HepG2 (cell line): ENCODE data around the gene FAM89B. TPM values are rescaled to one million over a fixed set of nuclear protein-coding genes. Genes with fewer than 3 reads are reported as not detected.

Source experiments
- ATAC-seq: fragments of 200-7000 bp; cut with Tn5 transposase; 3 replicates; pipeline ENCODE4 v1.9.1; 2020; ENCODE audit warnings: mild to moderate bottlenecking, moderate library complexity
- BruUV-seq: library from RNA; stranded (reverse); fragments of 400-500 nt; replicated peaks from 2 replicates; lab custom pipeline; 2021; lab: Mats Ljungman, UMichigan
- CTCF ChIA-PET: fragments of 300-600 bp; formaldehyde crosslinking; extraction: SDS; loops from one replicate; lab custom pipeline; 2021; ENCODE audit warnings: low total read pairs, inconsistent platforms, low intra/inter-chr PET ratio; lab: Yijun Ruan, JAX
- POLR2A ChIA-PET: fragments of 350-600 bp; sonication (Branson Sonifier 250); formaldehyde crosslinking; loops from one replicate; lab custom pipeline; 2020; ENCODE audit warnings: antibody characterized with exemption, inconsistent platforms; lab: Yijun Ruan, JAX
- DNase-seq: peaks from one replicate; pipeline ENCODE4 v3.0.0-alpha.2; 2015; ENCODE audit warnings: low spot score
- FAIRE-seq: peaks from 3 replicates; lab custom pipeline; 2011; peaks lifted over from hg19 to GRCh38; lab: Jason Lieb, UNC
- H2AFZ ChIP-seq: one replicate; pipeline ENCODE4 v1.6.1; 2011; ENCODE audit warnings: low read length, inconsistent platforms
- H3K27ac ChIP-seq: fragments of 300-600 bp; 3 replicates; pipeline ENCODE4 v1.8.0; 2011; ENCODE audit warnings: mixed run types, mild to moderate bottlenecking, mixed read lengths, low read length, inconsistent platforms; ENCODE audit not compliant: insufficient read depth; ENCODE audit errors: extremely low read length
- H3K27me3 ChIP-seq, 2 experiments: fragments of 200-600 bp in 1 of 2; 2 replicates in 1 of 2; 3 replicates in 1 of 2; pipeline versions ENCODE4 v1.6.0 to v1.8.0; 2011; ENCODE audit warnings: low read length in 2 of 2, mild to moderate bottlenecking in 2 of 2, moderate library complexity in 2 of 2, inconsistent platforms in 1 of 2; ENCODE audit not compliant: insufficient read depth in 2 of 2, control insufficient read depth in 1 of 2
- H3K36me3 ChIP-seq, 2 experiments: fragments of 200-600 bp in 1 of 2; replicated peaks in 1 of 2; 2 replicates in 1 of 2; 3 replicates in 1 of 2; pipeline versions ENCODE4 v1.5.1 to v1.8.0; 2011; ENCODE audit warnings: low read length in 2 of 2, inconsistent platforms in 1 of 2; ENCODE audit not compliant: insufficient read depth in 2 of 2, control insufficient read depth in 1 of 2
- H3K4me1 ChIP-seq: 2 replicates; pipeline ENCODE4 v1.5.1; 2012; ENCODE audit warnings: low read length, inconsistent platforms; ENCODE audit not compliant: insufficient read depth
- H3K4me2 ChIP-seq: 2 replicates; pipeline ENCODE4 v1.6.0; 2011; ENCODE audit warnings: low read depth, low read length, inconsistent platforms
- H3K4me3 ChIP-seq, 3 experiments: fragments of 200-600 bp in 1 of 3; sonication (generic), shearing (Covaris generic) in 1 of 3; replicated peaks in 1 of 3; 2 replicates each; pipeline ENCODE4 v1.5.1; 2011 to 2016; ENCODE audit warnings: low read length in 3 of 3, inconsistent platforms in 2 of 3, low read depth in 2 of 3, mild to moderate bottlenecking in 2 of 3, control low read depth in 1 of 3, mixed read lengths in 1 of 3; ENCODE audit not compliant: insufficient read depth in 1 of 3
- H3K79me2 ChIP-seq: one replicate; pipeline ENCODE4 v1.6.1; 2011; ENCODE audit warnings: low read length, inconsistent platforms; ENCODE audit not compliant: insufficient read depth
- H3K9ac ChIP-seq: 2 replicates; pipeline ENCODE4 v1.6.0; 2011; ENCODE audit warnings: mild to moderate bottlenecking, low read depth, low read length, inconsistent platforms; ENCODE audit not compliant: insufficient read depth
- H3K9me3 ChIP-seq: 2 replicates; pipeline ENCODE4 v1.5.1; 2012; ENCODE audit warnings: mild to moderate bottlenecking, low read length
- H4K20me1 ChIP-seq: 2 replicates; pipeline ENCODE4 v1.6.0; 2011; ENCODE audit warnings: inconsistent platforms, mild to moderate bottlenecking, low read length, moderate library complexity; ENCODE audit not compliant: insufficient read depth
- ARID3A ChIP-seq: IDR thresholded peaks from 2 replicates; pipeline ENCODE4 v1.6.1; 2012; ENCODE audit warnings: low read depth, low read length, improper control_type of control experiment
- CENPT ChIP-seq: sonication (generic); formaldehyde crosslinking; IDR thresholded peaks from 2 replicates; pipeline ENCODE4 v1.8.0; 2022; ENCODE audit warnings: low read depth, mild to moderate bottlenecking, moderate library complexity, missing genetic modification reagents
- ELF3 ChIP-seq: IDR thresholded peaks from 2 replicates; pipeline ENCODE4 v1.6.1; 2016; ENCODE audit warnings: missing genetic modification reagents, missing compliant biosample characterization
- FIP1L1 ChIP-seq: fragments of 200-400 bp; formaldehyde crosslinking; IDR thresholded peaks from 2 replicates; pipeline ENCODE4 v1.6.1; 2018; ENCODE audit warnings: low read depth, mild to moderate bottlenecking, low read length, moderate library complexity, borderline replicate concordance; ENCODE audit not compliant: insufficient read depth
- NFATC3 ChIP-seq: sonication (generic); formaldehyde crosslinking; IDR thresholded peaks from 2 replicates; pipeline ENCODE4 v1.5.1; 2020; ENCODE audit warnings: mild to moderate bottlenecking, missing genetic modification reagents
- SIN3A ChIP-seq: IDR thresholded peaks from 2 replicates; pipeline ENCODE4 v1.6.1; 2011; ENCODE audit warnings: low read depth, mild to moderate bottlenecking, control low read depth, low read length, borderline replicate concordance
- STAT6 ChIP-seq: sonication (generic); formaldehyde crosslinking; IDR thresholded peaks from 2 replicates; pipeline ENCODE4 v1.4.0; 2020; ENCODE audit warnings: missing genetic modification reagents, mild to moderate bottlenecking, borderline replicate concordance
- ZMAT5 ChIP-seq: sonication (generic); formaldehyde crosslinking; IDR thresholded peaks from 2 replicates; pipeline ENCODE4 v1.5.0; 2020; ENCODE audit warnings: mild to moderate bottlenecking, low read depth, missing genetic modification reagents, borderline replicate concordance
- ZMYM2 ChIP-seq: sonication (generic); formaldehyde crosslinking; IDR thresholded peaks from 2 replicates; pipeline ENCODE4 v1.8.0; 2022; ENCODE audit warnings: mild to moderate bottlenecking, missing genetic modification reagents
- ZNF230 ChIP-seq: sonication (generic); formaldehyde crosslinking; IDR thresholded peaks from 2 replicates; pipeline ENCODE4 v1.4.0; 2020; ENCODE audit warnings: mild to moderate bottlenecking, missing genetic modification reagents
- ZNF510 ChIP-seq: sonication (generic); formaldehyde crosslinking; IDR thresholded peaks from 2 replicates; pipeline ENCODE4 v1.4.0; 2020; ENCODE audit warnings: low read depth, mild to moderate bottlenecking, missing genetic modification reagents
- ZNF674 ChIP-seq: sonication (generic); formaldehyde crosslinking; IDR thresholded peaks from 2 replicates; pipeline ENCODE4 v1.5.0; 2020; ENCODE audit warnings: low read depth, mild to moderate bottlenecking, missing genetic modification reagents
- ZNF761 ChIP-seq: sonication (generic); formaldehyde crosslinking; conservative IDR thresholded peaks from 2 replicates; pipeline ENCODE4 v1.4.0; 2020; ENCODE audit warnings: mild to moderate bottlenecking, missing genetic modification reagents
- ZZZ3 ChIP-seq: sonication (generic); formaldehyde crosslinking; IDR thresholded peaks from 2 replicates; pipeline ENCODE4 v1.4.0; 2020; ENCODE audit warnings: missing genetic modification reagents, mild to moderate bottlenecking, borderline replicate concordance
- WGBS: methylation state at CpG from one replicate; pipeline ENCODE4 v1.1.6; 2017; ENCODE audit warnings: low lambda C conversion rate; 5-methylcytosine and 5-hydroxymethylcytosine counted together
- in situ Hi-C: cut with HindIII; loops from 2 replicates; pipeline ENCODE4 v1.10.0; 2017; ENCODE audit warnings: low pct_unique_long_range_greater_than_20kb; ENCODE audit not compliant: extremely low pct_ligation_motif_present
- intact Hi-C: fragments of 100-400 bp; cut with micrococcal nuclease; formaldehyde crosslinking; loops from one replicate; pipeline ENCODE4 v1.10.0; 2022; ENCODE audit not compliant: unreplicated experiment
- polyA plus RNA-seq, 8 experiments: library from polyadenylated mRNA; depleted of rRNA in 3 of 8; stranded (reverse) in 7 of 8; unstranded in 1 of 8; fragments of >200 nt; fragmentation: Illumina TruSeq in 4 of 8; extraction: Trizol in 4 of 8; gene quantifications; 2 replicates each; pipeline versions ENCODE4 v1.2.1 to v1.2.3, GENCODE V29; 2011 to 2016; ENCODE audit warnings: low read depth in 4 of 8, missing spikeins in 1 of 8, mixed read lengths in 1 of 8; ENCODE audit not compliant: insufficient read depth in 1 of 8
- total RNA-seq, 5 experiments: library from RNA; depleted of rRNA; stranded (reverse); fragments of >200 nt; fragmentation: Illumina TruSeq; extraction: Trizol; gene quantifications; 2 replicates each; pipeline ENCODE4 v1.2.3, GENCODE V29; 2016; ENCODE audit warnings: low read depth in 1 of 5

FAM89B gene
- total and polyA plus RNA-seq, 2 of the 13 experiments (the other 11 are each of a cell fraction or from before 2014, with no cell fraction given), result 5.7 to 8.0 TPM

- POLR2A ChIA-PET, result interaction anchor here (1.3 to 2.1 kb wide), 2 partner anchors 9 to 10 kb away, joined by 3 to 6 read pairs; no protein-coding TSS in a partner anchor
- no peaks in the 10 kb centered on the region for H3K36me3 ChIP-seq
These were observed 14.3 kb downstream of the FAM89B start for GRCh38 chr11:65586676-65587075.

More at GRCh38 chr11:65586676-65587075, 14.3 kb downstream of the FAM89B start:
- Histone ChIP-seq H3K9me3 (no peaks in the 10 kb centered on the region), H3K4me1 (peaks cover 33% of the 10 kb centered on the region), H4K20me1 (no peaks in the 10 kb centered on the region), H3K9ac (no peak overlapping the region), H2AFZ (no peak overlapping the region), H3K27ac (no peak overlapping the region), H3K4me3 (no peak overlapping the region), H3K4me2 (no peak overlapping the region), H3K27me3 (no peaks in the 10 kb centered on the region), H3K79me2 (no peaks in the 10 kb centered on the region)
- no peak for ATAC-seq
- TF ChIP-seq ARID3A (no peak), NFATC3 (CRISPR knock-in tag) (no peak), ZNF674 (CRISPR knock-in tag) (no peak), ZMYM2 (no peak), ZNF761 (CRISPR knock-in tag) (no peak), ZNF510 (CRISPR knock-in tag) (no peak), CENPT (CRISPR knock-in tag) (no peak), SIN3A (no peak), STAT6 (CRISPR knock-in tag) (no peak), ELF3 (CRISPR knock-in tag) (no peak), ZZZ3 (CRISPR knock-in tag) (no peak), ZNF230 (CRISPR knock-in tag) (no peak), ZMAT5 (CRISPR knock-in tag) (no peak), FIP1L1 (no peak)
- no peak for DNase-seq
- CTCF ChIA-PET, result no interaction called here
- FAIRE-seq, result no peak
- BruUV-seq, result no TSS peak
- in situ Hi-C loops, result loop anchor here (5.0 kb wide), 1 partner anchor 44 kb away; no protein-coding TSS in a partner anchor
- 100% methylated on average over 1 of the region's 2 CpGs for WGBS
- intact Hi-C loops, result no loop called here
